Naive thymus-derived CD4-positive, alpha-beta T cell (primary cell): Measurements from ENCODE around the gene EML6. TPM values are rescaled to one million over a fixed set of nuclear protein-coding genes. Genes with fewer than 3 reads are reported as not detected.
A peak's percentile ranks its signal among the peaks of the same experiment; 100 is the strongest.

Source experiments
- ATAC-seq: fragments of 150-1000 bp; cut with Tn5 transposase; 2 replicates; pipeline ENCODE4 v1.10.0; 2021; ENCODE audit warnings: mild to moderate bottlenecking, moderate library complexity
- CTCF ChIA-PET: fragments of 350-600 bp; sonication (Branson Sonifier 250); formaldehyde crosslinking; loops from one replicate; lab custom pipeline; 2021; ENCODE audit warnings: antibody characterized with exemption; lab: Charles Lee
- POLR2A ChIA-PET: fragments of 350-600 bp; sonication (Branson Sonifier 250); formaldehyde crosslinking; loops from one replicate; lab custom pipeline; 2021; ENCODE audit warnings: antibody characterized with exemption, inconsistent platforms; lab: Charles Lee
- DNase-seq, 9 donors: peaks; one replicate each; pipeline versions ENCODE4 v3.0.0 to v3.0.0-alpha.2; 2020 to 2022; ENCODE audit warnings: mixed read lengths in 1 of 9
- H3K27ac ChIP-seq: one replicate; pipeline ENCODE4 v1.7.0; 2013; ENCODE audit warnings: mild to moderate bottlenecking, low read depth, low read length, moderate library complexity
- H3K27me3 ChIP-seq, 2 donors: one replicate each; pipeline ENCODE4 v1.7.0; 2013; ENCODE audit warnings: low read length in 2 of 2, mild to moderate bottlenecking in 2 of 2, moderate library complexity in 2 of 2; ENCODE audit not compliant: control insufficient read depth in 2 of 2, insufficient read depth in 2 of 2
- H3K36me3 ChIP-seq, 3 experiments: 1 replicate in 2 of 3; 2 replicates in 1 of 3; pipeline ENCODE4 v1.7.0; 2013; ENCODE audit warnings: low read length in 3 of 3, mild to moderate bottlenecking in 3 of 3, moderate library complexity in 1 of 3; ENCODE audit not compliant: insufficient read depth in 3 of 3, control insufficient read depth in 2 of 3
- H3K4me1 ChIP-seq, 2 donors: one replicate each; pipeline ENCODE4 v1.7.0; 2013; ENCODE audit warnings: low read length in 2 of 2, mild to moderate bottlenecking in 2 of 2, moderate library complexity in 1 of 2; ENCODE audit not compliant: control insufficient read depth in 2 of 2, insufficient read depth in 2 of 2
- H3K4me3 ChIP-seq: 2 replicates; pipeline ENCODE4 v1.7.0; 2013; ENCODE audit warnings: mild to moderate bottlenecking, low read length
- H3K9me3 ChIP-seq, 3 experiments: 1 replicate in 2 of 3; 2 replicates in 1 of 3; pipeline ENCODE4 v1.7.0; 2013; ENCODE audit warnings: low read length in 3 of 3; ENCODE audit not compliant: control insufficient read depth in 2 of 3
- H3K27ac Mint-ChIP-seq, 9 donors: one replicate each; pipeline ENCODE4 v1.8.0; 2020 to 2022; ENCODE audit warnings: mixed read lengths in 9 of 9, mild to moderate bottlenecking in 8 of 9, moderate library complexity in 5 of 9, inconsistent platforms in 2 of 9
- H3K27me3 Mint-ChIP-seq, 5 donors: one replicate each; pipeline ENCODE4 v1.8.0; 2021 to 2022; ENCODE audit warnings: mixed read lengths in 5 of 5, mild to moderate bottlenecking in 1 of 5
- H3K36me3 Mint-ChIP-seq, 5 donors: one replicate each; pipeline ENCODE4 v1.8.0; 2020 to 2022; ENCODE audit warnings: mixed read lengths in 5 of 5, mild to moderate bottlenecking in 3 of 5, inconsistent platforms in 1 of 5
- H3K4me1 Mint-ChIP-seq, 7 donors: one replicate each; pipeline ENCODE4 v1.8.0; 2020 to 2022; ENCODE audit warnings: mixed read lengths in 7 of 7, mild to moderate bottlenecking in 3 of 7, inconsistent platforms in 1 of 7
- H3K4me3 Mint-ChIP-seq, 10 donors: one replicate each; pipeline ENCODE4 v1.8.0; 2020 to 2022; ENCODE audit warnings: mild to moderate bottlenecking in 10 of 10, mixed read lengths in 10 of 10, moderate library complexity in 6 of 10, inconsistent platforms in 2 of 10
- H3K9me3 Mint-ChIP-seq, 11 donors: one replicate each; pipeline ENCODE4 v1.8.0; 2020 to 2022; ENCODE audit warnings: mixed read lengths in 11 of 11, mild to moderate bottlenecking in 4 of 11, inconsistent platforms in 1 of 11, moderate library complexity in 1 of 11
- intact Hi-C, 2 donors: fragments of 100-400 bp; cut with micrococcal nuclease; formaldehyde crosslinking; loops; one replicate each; pipeline ENCODE4 v1.15.1; 2023
- polyA plus RNA-seq, 2 donors: library from polyadenylated mRNA; unstranded; fragments of 300-500 nt; fragmentation: Illumina TruSeq; gene quantifications; one replicate each; pipeline ENCODE4 v1.2.3, GENCODE V29; 2021
- total RNA-seq, 6 experiments: library from RNA in 5 of 6; stranded (reverse) in 5 of 6; gene quantifications; 1 replicate in 5 of 6; 2 replicates in 1 of 6; pipeline ENCODE4 v1.2.3 and lab custom pipeline; 2021 to 2026

EML6 gene
- total RNA-seq (1 to 10 TPM in 3 of 5 experiments, under 1 TPM in 2; 0.32 to 2.5 (median 1.5) TPM), polyA plus RNA-seq (not detected), total RNA-seq (lab: John Stamatoyannopoulos, UW) (0.67 reads per million)

GRCh38 chr2:54723131-54723995 lies at the start of gene EML6:
Gene EML6, plus strand, starts transcription at chr2:54723662. Its CDS starts 1,400 bp downstream, at chr2:54725062.
- Histone ChIP-seq H3K27me3 (peaks cover 0 to 5% of the 10 kb centered on the region in 2 donors), H3K4me1 (peaks cover 0 to 6% of the 10 kb centered on the region in 2 donors), H3K36me3 (no peaks in the 10 kb centered on the region), H3K9me3 (no peaks in the 10 kb centered on the region), H3K27ac (peak within 1 kb of the TSS; percentile 70), H3K4me3 (peak within 1 kb of the TSS; percentile 77)
- CTCF ChIA-PET: interaction anchor here (1.0 to 1.8 kb wide), 4 partner anchors 18 to 618 kb away, joined by 3 to 4 read pairs (median 3); no protein-coding TSS in a partner anchor
- intact Hi-C loops: loop anchor here (1.0 to 10.0 kb wide), 28 partner anchors 14 to 969 kb away; partner anchors contain the start of genes ACYP2 (in 2 of the 2), CFAP36 (in 2 of the 2), CHAC2 (in 2 of the 2) and CLHC1 (in 2 of the 2)
- Mint-ChIP-seq H3K9me3 (peaks cover 0 to 1% (median 0%) of the 10 kb centered on the region in 11 donors), H3K27me3 (peaks cover 34 to 79% (median 51%) of the 10 kb centered on the region in 5 donors), H3K4me3 (peak within 1 kb of the TSS; percentile 87 to 97 (median 92)), H3K36me3 (no peaks in the 10 kb centered on the region), H3K27ac (peak within 1 kb of the TSS; percentile 50 to 90 (median 71)), H3K4me1 (peaks cover 10 to 20% (median 12%) of the 10 kb centered on the region in 7 donors)
- ATAC-seq (peak; percentile 98), DNase-seq (peak; percentile 94 to 99 (median 98))
- POLR2A ChIA-PET: interaction anchor here (0.6 to 1.9 kb wide), 5 partner anchors 18 to 895 kb away, joined by 4 to 6 read pairs (median 4); partner anchors contain the start of gene RTN4

DNA sequence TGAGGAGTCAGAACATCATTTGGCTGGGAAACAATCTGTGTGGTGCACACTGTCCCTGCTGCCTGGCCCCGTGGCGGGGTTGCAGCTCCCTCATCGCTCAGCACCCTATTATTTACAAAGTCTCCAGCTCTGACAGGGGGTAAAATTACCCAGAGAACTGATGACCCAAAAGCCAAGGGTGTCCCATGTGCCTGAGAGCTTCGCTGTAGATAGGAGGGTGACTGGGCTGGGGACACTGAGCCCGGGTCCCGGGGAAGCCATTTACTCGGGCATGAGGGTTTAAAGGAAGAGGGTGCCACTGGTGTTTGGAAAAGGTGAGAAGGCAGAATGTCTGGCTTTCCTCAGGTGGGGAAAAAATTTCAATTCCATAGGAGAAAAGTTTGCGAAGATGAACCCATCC lies 48.2 kb upstream of the EML6 start:
- CTCF ChIA-PET: interaction anchor here (1.1 kb wide), 1 partner anchor 10 kb away, joined by 4 read pairs; no protein-coding TSS in a partner anchor
- intact Hi-C loops: no loop called here
- peaks cover 0 to 18% (median 10%) of the 10 kb centered on the region in 5 donors for H3K36me3 Mint-ChIP-seq

DNA sequence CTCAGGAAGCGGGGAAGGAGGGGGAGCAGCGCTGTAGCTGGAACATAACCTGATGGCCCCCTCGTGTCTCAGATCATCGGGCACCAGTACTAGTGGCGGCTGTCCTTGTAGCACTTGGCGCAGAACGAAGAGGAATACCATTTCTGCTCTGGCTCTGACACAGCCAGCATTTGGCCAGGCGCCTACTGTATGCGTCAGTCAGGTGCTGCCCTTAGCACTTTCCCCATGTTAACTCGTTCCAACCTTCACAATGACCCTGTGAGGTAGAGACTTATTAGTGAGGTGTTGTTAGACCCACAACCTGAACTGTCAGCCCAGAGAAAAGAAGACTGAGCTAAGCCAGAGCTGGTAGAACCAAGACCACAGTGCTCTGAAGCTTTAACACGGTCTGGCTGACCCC lies 47.7 kb upstream of the EML6 start:
- Mint-ChIP-seq H3K36me3 (peaks cover 0 to 14% (median 5%) of the 10 kb centered on the region in 5 donors), H3K4me1 (peaks cover 18 to 44% (median 24%) of the 10 kb centered on the region in 7 donors), H3K4me3 (no peak overlapping the region), H3K9me3 (no peaks in the 10 kb centered on the region), H3K27ac (no peak overlapping the region), H3K27me3 (peaks cover 0 to 42% (median 4%) of the 10 kb centered on the region in 5 donors)
- ChIA-PET POLR2A (no interaction called here), CTCF (interaction anchor here (1.1 kb wide), 1 partner anchor 11 kb away, joined by 4 read pairs; no protein-coding TSS in a partner anchor)
- intact Hi-C loops: no loop called here
- no peaks in the 10 kb centered on the region for H3K9me3 ChIP-seq
- no peaks in the 10 kb centered on the region for H3K27me3 ChIP-seq
- ATAC-seq: no peak
- H3K4me1 ChIP-seq: no peaks in the 10 kb centered on the region
- H3K36me3 ChIP-seq: peaks cover 0 to 5% (median 0%) of the 10 kb centered on the region in 3 experiments
- DNase-seq: no peak
- no peak overlapping the region for H3K4me3 ChIP-seq
- H3K27ac ChIP-seq: no peak overlapping the region

More for the DNA sequence above, 48.2 kb upstream of the EML6 start:
- Histone ChIP-seq H3K36me3 (peaks cover 0 to 8% (median under 1%) of the 10 kb centered on the region in 3 experiments), H3K27me3 (no peaks in the 10 kb centered on the region), H3K9me3 (no peaks in the 10 kb centered on the region), H3K27ac (no peak overlapping the region), H3K4me1 (no peaks in the 10 kb centered on the region), H3K4me3 (no peak overlapping the region)
- Mint-ChIP-seq H3K27me3 (peaks cover 0 to 41% (median 3%) of the 10 kb centered on the region in 5 donors), H3K4me1 (peaks cover 16 to 40% (median 22%) of the 10 kb centered on the region in 7 donors), H3K4me3 (no peak overlapping the region), H3K9me3 (no peaks in the 10 kb centered on the region), H3K27ac (no peak overlapping the region)
- POLR2A ChIA-PET: no interaction called here
- ATAC-seq (no peak), DNase-seq (no peak)

GRCh38 chr2:54676656-54677055 lies 46.8 kb upstream of the EML6 start:
- POLR2A ChIA-PET: interaction anchor here (0.9 kb wide), 1 partner anchor 16 kb away, joined by 3 read pairs; no protein-coding TSS in a partner anchor
- intact Hi-C loops: no loop called here
- Mint-ChIP-seq H3K9me3 (peaks cover 0 to 3% (median 0%) of the 10 kb centered on the region in 11 donors), H3K27ac (no peak overlapping the region), H3K27me3 (peaks cover 0 to 42% (median 4%) of the 10 kb centered on the region in 5 donors), H3K4me1 (peaks cover 18 to 53% (median 26%) of the 10 kb centered on the region in 7 donors), H3K4me3 (no peak overlapping the region), H3K36me3 (peaks cover 0 to 8% (median 0%) of the 10 kb centered on the region in 5 donors)
- Histone ChIP-seq H3K27ac (no peak overlapping the region), H3K9me3 (no peaks in the 10 kb centered on the region), H3K36me3 (no peaks in the 10 kb centered on the region), H3K27me3 (no peaks in the 10 kb centered on the region), H3K4me1 (no peaks in the 10 kb centered on the region), H3K4me3 (no peak overlapping the region)
- CTCF ChIA-PET: interaction anchor here (0.7 to 1.1 kb wide), 2 partner anchors 11 to 58 kb away, joined by 3 to 4 read pairs; no protein-coding TSS in a partner anchor
- no peak for ATAC-seq
- DNase-seq: no peak

- Mint-ChIP-seq H3K36me3 (peaks cover 0 to 3% (median 0%) of the 10 kb centered on the region in 5 donors), H3K4me1 (peaks cover 18 to 52% (median 22%) of the 10 kb centered on the region in 7 donors), H3K27me3 (peaks cover 0 to 42% (median 4%) of the 10 kb centered on the region in 5 donors), H3K9me3 (peaks cover 0 to 3% (median 0%) of the 10 kb centered on the region in 11 donors), H3K4me3 (no peak overlapping the region), H3K27ac (no peak overlapping the region)
- no peak for DNase-seq
- Histone ChIP-seq H3K9me3 (no peaks in the 10 kb centered on the region), H3K36me3 (no peaks in the 10 kb centered on the region), H3K27ac (no peak overlapping the region), H3K4me1 (no peaks in the 10 kb centered on the region), H3K27me3 (no peaks in the 10 kb centered on the region), H3K4me3 (no peak overlapping the region)
- intact Hi-C loops: no loop called here
- ChIA-PET CTCF (no interaction called here), POLR2A (no interaction called here)
- no peak for ATAC-seq
These were observed 45.8 kb upstream of the EML6 start for GRCh38 chr2:54677476-54678265.

- no peak for ATAC-seq
- POLR2A ChIA-PET: no interaction called here
These were observed 44.7 kb upstream of the EML6 start for GRCh38 chr2:54678719-54679118.

More at GRCh38 chr2:54678719-54679118, 44.7 kb upstream of the EML6 start:
- no peaks in the 10 kb centered on the region for H3K36me3 ChIP-seq
- peaks cover 7 to 51% (median 11%) of the 10 kb centered on the region in 7 donors for H3K4me1 Mint-ChIP-seq
- no peaks in the 10 kb centered on the region for H3K27me3 ChIP-seq
- H3K27ac Mint-ChIP-seq: no peak overlapping the region
- H3K27me3 Mint-ChIP-seq: peaks cover 0 to 48% (median 4%) of the 10 kb centered on the region in 5 donors
- H3K9me3 Mint-ChIP-seq: peaks cover 0 to 3% (median 0%) of the 10 kb centered on the region in 11 donors
- no peak overlapping the region for H3K4me3 Mint-ChIP-seq
- CTCF ChIA-PET: no interaction called here
- H3K27ac ChIP-seq: no peak overlapping the region
- no peaks in the 10 kb centered on the region for H3K9me3 ChIP-seq
- DNase-seq: no peak
- H3K4me3 ChIP-seq: no peak overlapping the region
- peaks cover 0 to 6% (median 0%) of the 10 kb centered on the region in 5 donors for H3K36me3 Mint-ChIP-seq
- intact Hi-C loops: no loop called here
- H3K4me1 ChIP-seq: no peaks in the 10 kb centered on the region
